Middle frontal gyrus (tissue), 1 donor: Measurements from ENCODE around the gene MAGEB1.

ENCODE experiments used
- DNase-seq: peaks from one replicate; pipeline ENCODE4 v3.0.0-alpha.2; 2015; ENCODE audit warnings: low spot score; ENCODE audit errors: extremely low spot score

Gene MAGEB1

GRCh38 chrX:30296408-30297254 lies 49.7 kb downstream of the MAGEB1 start:
- no peak for DNase-seq

DNA sequence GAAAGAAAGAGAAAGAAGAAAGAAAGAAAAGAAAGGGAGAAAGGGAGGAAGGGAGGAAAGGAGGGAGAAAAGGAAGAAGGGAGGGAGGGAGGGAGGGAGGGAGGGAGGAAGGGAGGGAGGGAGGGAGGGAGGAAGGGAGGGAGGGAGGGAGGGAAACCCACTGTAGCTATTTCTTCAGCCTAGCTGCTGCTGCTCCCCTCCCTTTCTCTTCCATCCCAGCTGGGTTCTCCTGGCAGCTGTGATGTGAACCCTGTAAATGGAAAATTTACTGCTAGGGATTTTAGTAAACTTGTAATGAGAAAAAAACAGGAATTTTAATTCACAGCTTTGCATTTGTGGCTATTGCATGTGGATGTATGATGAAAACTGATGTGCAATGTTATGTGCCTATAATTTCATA lies 54.3 kb downstream of the MAGEB1 start:
- DNase-seq, result no peak
